NCI-H69 (cell line): ENCODE results near the gene NCAPD3.

Experiments
- DNase-seq: peaks from one replicate; lab custom pipeline; 2025; lab: John Stamatoyannopoulos, UW

Gene NCAPD3

GRCh38 chr11:134252346-134253187 is 28.8 kb upstream of the NCAPD3 start:
- peak; percentile 84 for DNase-seq

GRCh38 chr11:134250675-134251074 is 26.9 kb upstream of the NCAPD3 start:
- no peak for DNase-seq

GRCh38 chr11:134250246-134250645 is 26.5 kb upstream of the NCAPD3 start:
- no peak for DNase-seq

GRCh38 chr11:134248910-134249480 is 25.2 kb upstream of the NCAPD3 start:
- no peak for DNase-seq

GRCh38 chr11:134246678-134247077 is 22.9 kb upstream of the NCAPD3 start:
- DNase-seq, result no peak

GRCh38 chr11:134246100-134246499 is 22.3 kb upstream of the NCAPD3 start:
- DNase-seq, result no peak

- DNase-seq, result no peak
These were observed 21.7 kb upstream of the NCAPD3 start for GRCh38 chr11:134245434-134245833.

- DNase-seq, result peak; percentile 15
These were observed 20.8 kb upstream of the NCAPD3 start for GRCh38 chr11:134244593-134244992.

- peak; percentile 79 for DNase-seq
These were observed 20.1 kb upstream of the NCAPD3 start for GRCh38 chr11:134243913-134244312.

- DNase-seq, result peak; percentile 60
These were observed 18.6 kb upstream of the NCAPD3 start for GRCh38 chr11:134242376-134242775.

GRCh38 chr11:134240592-134240991 is 16.8 kb upstream of the NCAPD3 start:
- no peak for DNase-seq

- DNase-seq, result no peak
These were observed 15.2 kb upstream of the NCAPD3 start for GRCh38 chr11:134238956-134239355.

GRCh38 chr11:134237557-134237922 is 13.8 kb upstream of the NCAPD3 start:
- DNase-seq, result no peak

- no peak for DNase-seq
These were observed 13.2 kb upstream of the NCAPD3 start for GRCh38 chr11:134236834-134237556.

GRCh38 chr11:134235399-134235798 is 11.6 kb upstream of the NCAPD3 start:
- DNase-seq, result no peak

- DNase-seq, result no peak
These were observed 10.0 kb upstream of the NCAPD3 start for GRCh38 chr11:134233729-134234179.

- DNase-seq, result no peak
These were observed 8.3 kb upstream of the NCAPD3 start for GRCh38 chr11:134231958-134232659.

GRCh38 chr11:134230339-134230738 is 6.6 kb upstream of the NCAPD3 start:
- no peak for DNase-seq

GRCh38 chr11:134229126-134229790 is 5.5 kb upstream of the NCAPD3 start:
- no peak for DNase-seq

- DNase-seq, result no peak
These were observed 4.9 kb upstream of the NCAPD3 start for GRCh38 chr11:134228625-134229024.

- no peak for DNase-seq
These were observed 3.1 kb upstream of the NCAPD3 start for GRCh38 chr11:134226806-134227325.
